ACC112 (cell line): ENCODE measurements around the gene UNC93B1.

ENCODE experiments used
- H2AFZ ChIP-seq: fragments of 200-600 bp; sonication (generic); one replicate; pipeline ENCODE4 v1.6.0; 2017; ENCODE audit warnings: antibody characterized with exemption, low read length; ENCODE audit not compliant: unreplicated experiment
- H3K27ac ChIP-seq: fragments of 200-600 bp; sonication (generic); 2 replicates; pipeline ENCODE4 v1.5.1; 2014; ENCODE audit warnings: low read depth, mild to moderate bottlenecking, antibody characterized with exemption, low read length, moderate library complexity
- H3K27me3 ChIP-seq: fragments of 200-600 bp; sonication (generic); 2 replicates; pipeline ENCODE4 v1.6.1; 2014; ENCODE audit warnings: mild to moderate bottlenecking, antibody characterized with exemption, low read length, moderate library complexity, mixed read lengths; ENCODE audit not compliant: insufficient read depth
- H3K36me3 ChIP-seq: fragments of 200-600 bp; sonication (generic); 2 replicates; pipeline ENCODE4 v1.6.1; 2016; ENCODE audit warnings: mild to moderate bottlenecking, antibody characterized with exemption, low read length, moderate library complexity, mixed read lengths; ENCODE audit not compliant: insufficient read depth
- H3K4me1 ChIP-seq: fragments of 200-600 bp; sonication (generic); one replicate; pipeline ENCODE4 v1.6.1; 2016; ENCODE audit warnings: low read length, mixed read lengths; ENCODE audit not compliant: insufficient read depth, unreplicated experiment, control insufficient read depth
- H3K4me3 ChIP-seq: fragments of 200-600 bp; sonication (generic); 2 replicates; pipeline ENCODE4 v1.5.1; 2014; ENCODE audit warnings: mild to moderate bottlenecking, low read depth, low read length
- H3K79me2 ChIP-seq: fragments of 200-600 bp; sonication (generic); one replicate; pipeline ENCODE4 v1.6.0; 2016; ENCODE audit warnings: low read length; ENCODE audit not compliant: control insufficient read depth, unreplicated experiment, insufficient read depth

UNC93B1 gene

DNA sequence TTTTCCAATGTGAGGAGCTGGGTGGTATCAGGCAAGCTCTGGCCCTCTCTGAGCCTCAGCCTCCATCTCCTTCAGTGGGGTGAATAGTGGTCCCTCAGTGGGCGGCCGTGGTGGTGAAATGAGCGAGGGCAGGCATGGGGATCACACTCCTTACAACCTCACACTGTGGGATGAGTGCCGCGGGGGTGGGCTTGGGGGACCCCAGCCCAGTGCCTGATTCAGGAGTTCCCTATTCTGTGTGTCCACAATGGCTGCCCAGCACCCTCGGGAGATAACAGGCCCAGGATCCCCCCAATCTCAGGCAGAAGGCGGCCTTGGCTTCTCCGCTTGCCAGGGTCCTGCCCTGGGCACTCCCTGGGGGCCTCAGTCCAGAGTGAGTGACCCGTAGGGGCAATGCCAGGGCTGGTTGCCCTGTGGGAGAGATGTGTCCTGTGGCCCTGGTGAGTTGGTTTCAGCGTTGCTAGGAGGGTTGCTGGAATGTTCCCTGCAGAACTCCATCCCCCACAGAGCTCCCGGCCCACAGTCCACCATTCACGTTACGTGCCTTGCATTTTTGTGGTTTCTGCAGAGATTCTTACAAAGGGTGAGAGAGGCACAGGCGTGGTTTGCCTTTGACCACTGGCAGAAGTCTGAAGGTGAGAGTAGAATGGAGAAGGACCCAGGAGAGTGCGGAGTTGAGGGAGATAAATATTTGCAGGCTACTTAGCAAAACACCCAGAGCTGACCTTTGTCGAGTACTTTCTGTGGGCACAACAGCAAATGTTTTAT, 9.1 kb upstream of the UNC93B1 start:
- peak overlapping the region; percentile 93 for H3K27ac ChIP-seq
- no peaks in the 10 kb centered on the region for H3K36me3 ChIP-seq
- H2AFZ ChIP-seq, result no peak overlapping the region
- H3K79me2 ChIP-seq, result peaks cover 25% of the 10 kb centered on the region
- H3K27me3 ChIP-seq, result no peaks in the 10 kb centered on the region
- H3K4me3 ChIP-seq, result peak overlapping the region; percentile 22
- H3K4me1 ChIP-seq, result peaks cover 67% of the 10 kb centered on the region

DNA sequence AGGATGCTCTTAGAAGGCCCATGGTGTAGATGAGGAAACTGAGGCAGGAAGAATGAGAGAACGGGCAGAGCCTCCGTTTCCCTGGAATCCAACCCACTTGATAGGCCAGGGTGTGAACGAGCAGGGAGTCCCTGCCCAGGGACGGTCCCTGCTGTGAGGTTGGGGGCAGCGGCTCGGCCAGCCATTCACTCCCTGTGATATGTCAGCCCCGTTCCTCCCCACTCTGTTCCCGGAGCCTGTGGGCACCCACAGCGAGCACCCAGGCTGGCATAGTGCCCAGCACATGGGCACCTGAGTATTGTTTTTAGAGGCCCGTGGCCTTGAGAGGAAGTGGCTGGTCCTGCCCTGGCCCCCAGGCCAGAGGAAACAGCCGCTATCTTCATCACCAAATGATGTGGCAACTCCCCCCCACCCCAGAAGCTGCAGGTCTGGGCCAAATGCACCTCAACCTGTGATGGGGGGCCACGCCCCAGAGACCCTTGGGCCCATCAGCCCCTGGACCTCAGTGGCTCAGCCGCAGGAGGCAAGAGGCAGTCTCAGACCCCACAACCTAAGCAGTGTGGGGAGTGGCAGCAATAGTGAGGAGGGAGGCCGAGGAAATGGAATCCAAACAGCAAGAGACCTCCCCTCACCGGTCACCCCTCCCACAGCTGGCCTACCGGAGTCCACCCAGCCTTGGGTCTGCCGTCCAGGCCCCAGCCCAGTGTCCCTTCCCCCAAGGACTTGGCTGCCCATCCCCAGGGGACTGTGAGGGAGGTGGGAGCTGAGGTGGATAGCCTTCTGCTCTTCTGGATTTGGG, 8.3 kb upstream of the UNC93B1 start:
- H3K4me1 ChIP-seq, result peaks cover 64% of the 10 kb centered on the region
- H3K79me2 ChIP-seq, result peaks cover 25% of the 10 kb centered on the region
- H3K4me3 ChIP-seq, result no peak overlapping the region
- no peak overlapping the region for H2AFZ ChIP-seq
- H3K36me3 ChIP-seq, result no peaks in the 10 kb centered on the region
- peak overlapping the region; percentile 93 for H3K27ac ChIP-seq
- H3K27me3 ChIP-seq, result no peaks in the 10 kb centered on the region

DNA sequence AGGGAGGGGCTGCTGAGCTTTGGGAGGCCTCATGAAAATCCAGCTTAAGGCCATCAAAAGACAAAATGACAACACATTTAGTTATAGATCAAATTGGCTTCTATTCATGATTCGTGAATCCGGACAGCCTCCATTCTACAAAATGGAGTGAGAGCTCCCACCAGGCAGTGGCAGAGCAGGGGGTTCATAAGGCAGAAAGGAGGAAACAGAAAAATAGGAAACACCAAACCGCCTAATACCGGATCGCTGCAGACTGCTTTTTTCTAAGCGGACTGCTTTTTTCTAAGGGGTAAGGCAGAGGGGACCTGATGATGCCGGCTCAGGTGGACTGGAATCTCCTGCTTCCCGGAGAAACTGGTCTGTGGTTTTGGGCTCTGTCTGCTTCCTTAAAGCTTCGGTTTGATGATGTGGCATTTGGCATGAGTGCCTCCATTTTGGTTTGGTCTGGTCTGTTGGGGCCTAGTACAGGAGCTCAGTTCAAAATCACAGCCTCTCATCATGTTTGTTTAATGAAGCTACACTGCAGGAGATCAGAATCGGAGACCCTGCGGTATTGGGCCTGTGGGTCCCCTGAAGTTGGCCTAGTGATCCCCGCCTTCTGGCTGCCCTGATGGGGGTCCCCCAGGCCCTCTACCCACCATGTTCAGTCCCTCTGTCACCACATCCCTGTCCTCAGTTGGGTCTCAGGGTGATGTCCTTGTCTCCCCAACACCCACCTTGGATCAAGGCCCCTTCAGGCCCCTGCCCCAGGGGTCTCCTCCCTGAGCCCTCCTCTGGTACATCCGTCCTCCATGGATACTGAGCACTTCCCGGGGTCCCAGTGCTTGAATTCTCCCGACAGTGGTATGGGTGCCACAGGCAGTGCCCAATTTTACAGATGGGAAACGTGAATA, 7.4 kb upstream of the UNC93B1 start:
- Histone ChIP-seq H3K4me1 (peaks cover 54% of the 10 kb centered on the region), H2AFZ (no peak overlapping the region), H3K27ac (peak overlapping the region; percentile 93), H3K27me3 (no peaks in the 10 kb centered on the region), H3K79me2 (peaks cover 25% of the 10 kb centered on the region), H3K4me3 (peak overlapping the region; percentile 78), H3K36me3 (no peaks in the 10 kb centered on the region)

DNA sequence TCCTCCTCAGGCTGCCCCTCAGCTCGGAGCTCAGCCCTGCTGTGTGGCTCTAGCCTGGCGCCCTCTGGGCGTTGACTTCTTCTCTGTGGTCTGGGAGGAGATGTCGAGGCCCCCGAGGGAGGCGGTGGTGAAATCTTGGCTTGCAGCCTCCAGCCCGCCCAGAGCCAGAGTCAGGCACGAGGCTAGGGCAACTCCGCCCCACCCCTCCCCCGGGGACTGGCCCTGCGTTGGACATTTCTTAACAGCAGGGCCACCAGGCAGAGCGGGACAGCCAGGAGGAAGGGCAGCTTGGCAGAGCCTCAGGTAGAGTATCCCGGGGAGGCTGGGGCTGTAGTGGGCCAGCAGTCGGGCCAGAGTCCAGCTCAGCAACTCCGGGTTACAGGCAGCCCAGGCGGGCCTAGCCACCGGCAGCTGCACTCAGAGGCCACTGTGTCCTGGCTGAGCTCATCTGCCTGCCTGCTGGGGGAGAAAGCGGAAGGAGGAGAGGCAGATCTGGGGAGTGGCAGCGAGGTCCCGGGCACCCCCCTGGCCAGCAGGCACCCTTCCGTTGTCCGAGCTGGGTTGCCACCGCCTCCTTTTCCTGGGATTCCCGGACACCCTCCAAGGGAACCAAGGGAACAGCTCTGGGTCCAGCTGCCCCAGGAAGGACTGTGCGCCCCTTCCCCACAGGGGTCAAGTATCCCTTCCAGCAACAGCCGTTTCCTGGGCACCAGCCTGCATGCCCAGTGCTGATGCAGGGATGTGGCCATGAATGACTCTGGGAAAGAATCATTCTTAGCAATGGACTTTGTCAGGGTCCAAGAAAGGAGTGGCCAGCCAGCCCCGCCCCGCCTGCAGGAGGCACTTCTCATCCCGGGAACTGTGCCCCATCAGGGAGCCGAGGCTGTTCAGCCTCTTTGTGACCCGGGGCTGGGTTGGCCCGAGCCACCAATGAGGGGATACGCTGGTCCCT, 6.5 kb upstream of the UNC93B1 start, which contains the start of gene ALDH3B1:
TSS of gene ALDH3B1 (plus strand) at position 238 of the 952 bp plus-strand sequence. CDS start 4,971 bp downstream, outside the sequence.
- no peaks in the 10 kb centered on the region for H3K36me3 ChIP-seq
- H3K27ac ChIP-seq, result peak within 1 kb of the TSS; percentile 93
- H3K4me3 ChIP-seq, result peak within 1 kb of the TSS; percentile 78
- H3K27me3 ChIP-seq, result no peaks in the 10 kb centered on the region
- H2AFZ ChIP-seq, result no peak within 1 kb of the TSS
- peaks cover 25% of the 10 kb centered on the region for H3K79me2 ChIP-seq
- peaks cover 54% of the 10 kb centered on the region for H3K4me1 ChIP-seq

DNA sequence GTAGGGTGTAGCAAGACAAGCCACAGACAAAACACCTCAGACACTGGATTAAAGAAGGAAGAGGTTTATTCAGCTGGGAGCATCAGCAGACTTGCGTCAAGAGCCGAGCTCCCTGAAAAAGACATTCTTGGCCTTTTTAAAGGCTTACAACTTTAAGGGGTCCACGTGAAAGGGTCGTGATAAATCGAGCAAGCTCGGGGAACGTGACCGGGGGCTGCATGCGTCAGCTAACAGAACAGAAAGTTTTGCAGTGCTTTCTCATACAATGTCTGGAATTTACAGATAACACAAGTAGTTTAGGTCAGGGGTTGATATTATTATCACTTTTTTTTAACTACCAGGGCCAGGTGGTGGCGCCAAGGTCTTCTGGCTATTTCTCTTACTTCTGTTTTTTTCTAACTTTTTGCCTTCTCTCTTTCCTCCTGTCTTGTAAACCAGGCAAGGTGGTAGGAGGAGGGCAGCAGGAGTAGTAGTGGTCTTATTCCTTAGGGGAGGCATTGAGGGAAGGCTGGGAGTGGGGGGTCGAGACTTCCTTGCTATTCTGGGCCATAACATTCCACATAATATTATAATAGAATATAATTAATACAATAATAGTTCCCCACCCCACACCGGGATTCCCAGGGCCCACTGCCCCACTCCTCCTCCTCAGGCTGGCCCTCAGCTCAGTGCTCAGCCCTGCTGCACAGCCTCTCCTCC, 5.6 kb upstream of the UNC93B1 start:
- H3K4me3 ChIP-seq, result peak overlapping the region; percentile 78

DNA sequence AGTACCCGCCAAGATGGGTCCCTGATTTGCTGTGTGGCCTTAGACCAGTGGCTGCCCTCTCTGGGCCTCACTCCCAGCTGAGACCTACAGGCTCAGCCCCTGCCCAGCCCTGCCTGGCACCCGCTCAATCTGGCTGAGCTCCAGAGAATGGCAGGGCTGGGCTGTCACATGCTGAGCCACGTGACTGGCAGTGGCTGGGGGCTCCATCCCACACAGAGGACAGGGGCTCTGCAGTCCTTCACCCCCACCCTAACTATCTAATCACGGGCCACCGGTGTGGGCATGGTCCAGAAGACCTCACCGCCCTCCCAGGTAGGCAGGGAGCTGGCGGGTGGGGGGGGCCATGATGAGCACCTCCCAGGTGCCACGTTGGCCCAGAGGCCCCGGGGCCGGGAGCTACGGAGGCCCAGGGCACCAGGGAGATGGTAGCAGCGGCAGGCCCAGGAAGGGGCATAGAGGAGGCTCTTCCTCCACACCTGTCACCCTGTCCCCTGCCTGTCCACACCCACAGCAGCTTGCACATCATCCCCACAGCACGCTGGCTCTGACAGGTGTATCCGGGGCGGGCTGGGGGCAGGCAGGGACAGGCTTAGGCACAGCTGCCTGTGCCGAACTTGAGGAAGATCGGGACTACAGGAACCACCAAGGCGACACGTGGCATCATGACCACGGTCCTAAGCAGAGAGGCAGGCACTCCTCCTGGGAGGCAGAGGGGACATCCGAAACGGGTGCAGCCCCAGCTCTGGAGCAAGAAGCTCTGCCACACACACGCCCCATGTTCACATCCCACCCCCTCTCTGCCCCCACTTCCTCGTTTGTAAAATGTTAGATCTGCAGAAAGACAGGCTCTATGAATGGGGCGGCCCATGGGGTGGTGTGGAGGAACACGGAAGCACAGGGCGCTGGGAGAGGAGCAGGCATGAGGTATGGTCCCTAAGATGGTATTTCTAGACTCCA, 4.8 kb upstream of the UNC93B1 start:
- Histone ChIP-seq H3K4me3 (no peak overlapping the region), H3K36me3 (no peaks in the 10 kb centered on the region), H3K79me2 (peaks cover 20% of the 10 kb centered on the region), H3K27me3 (no peaks in the 10 kb centered on the region), H2AFZ (no peak overlapping the region), H3K4me1 (peaks cover 40% of the 10 kb centered on the region), H3K27ac (peak overlapping the region; percentile 93)

More for the DNA sequence above, 5.6 kb upstream of the UNC93B1 start:
- no peaks in the 10 kb centered on the region for H3K36me3 ChIP-seq
- H3K79me2 ChIP-seq, result peaks cover 25% of the 10 kb centered on the region
- peak overlapping the region; percentile 93 for H3K27ac ChIP-seq
- H2AFZ ChIP-seq, result no peak overlapping the region
- H3K4me1 ChIP-seq, result peaks cover 47% of the 10 kb centered on the region
- H3K27me3 ChIP-seq, result no peaks in the 10 kb centered on the region

DNA sequence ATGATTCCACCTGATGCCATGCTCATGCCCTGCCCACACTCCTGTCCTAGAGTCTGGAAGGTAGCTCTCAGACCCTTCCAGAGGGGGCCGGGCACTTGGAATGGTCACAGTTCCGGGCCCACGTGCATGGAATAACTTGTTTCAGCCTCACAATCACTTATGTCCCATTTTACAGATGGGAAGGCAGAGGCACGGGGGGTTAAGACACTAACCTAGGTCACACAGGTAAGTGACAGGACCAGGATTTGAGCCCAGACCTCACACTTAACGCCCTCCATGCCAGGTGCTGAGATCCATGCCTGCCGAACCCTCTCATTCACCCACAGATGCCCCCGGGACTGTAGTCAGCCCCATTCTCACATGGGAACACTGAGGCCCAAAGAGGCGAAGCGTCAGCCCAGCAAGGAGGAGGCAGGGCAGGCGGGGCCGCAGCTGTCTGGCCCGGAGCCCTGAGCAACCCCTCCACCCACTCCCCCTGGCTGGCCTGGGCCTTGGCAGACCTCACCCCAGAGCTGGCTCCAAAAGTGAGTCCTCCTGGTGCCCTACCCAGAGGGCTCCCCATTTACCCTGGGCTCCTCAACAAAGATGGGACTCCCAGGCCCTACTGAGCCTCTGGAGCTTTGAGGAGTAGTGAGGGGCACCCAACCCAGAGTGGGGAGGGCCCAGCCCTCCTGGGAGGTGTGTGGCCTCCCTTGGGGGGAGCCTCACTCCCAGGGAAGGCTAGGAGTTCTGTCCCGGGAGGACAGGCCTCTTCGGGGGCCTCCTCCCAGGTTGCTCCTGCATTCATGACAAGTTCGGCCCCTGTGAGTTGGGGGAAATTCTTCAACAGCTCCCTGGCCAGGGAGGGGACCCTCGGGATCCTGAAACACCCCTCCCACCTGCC, 3.8 kb upstream of the UNC93B1 start:
- no peak overlapping the region for H2AFZ ChIP-seq
- H3K36me3 ChIP-seq, result no peaks in the 10 kb centered on the region
- H3K4me3 ChIP-seq, result no peak overlapping the region
- H3K27me3 ChIP-seq, result no peaks in the 10 kb centered on the region
- H3K27ac ChIP-seq, result no peak overlapping the region
- H3K79me2 ChIP-seq, result peaks cover 18% of the 10 kb centered on the region
- peaks cover 32% of the 10 kb centered on the region for H3K4me1 ChIP-seq

DNA sequence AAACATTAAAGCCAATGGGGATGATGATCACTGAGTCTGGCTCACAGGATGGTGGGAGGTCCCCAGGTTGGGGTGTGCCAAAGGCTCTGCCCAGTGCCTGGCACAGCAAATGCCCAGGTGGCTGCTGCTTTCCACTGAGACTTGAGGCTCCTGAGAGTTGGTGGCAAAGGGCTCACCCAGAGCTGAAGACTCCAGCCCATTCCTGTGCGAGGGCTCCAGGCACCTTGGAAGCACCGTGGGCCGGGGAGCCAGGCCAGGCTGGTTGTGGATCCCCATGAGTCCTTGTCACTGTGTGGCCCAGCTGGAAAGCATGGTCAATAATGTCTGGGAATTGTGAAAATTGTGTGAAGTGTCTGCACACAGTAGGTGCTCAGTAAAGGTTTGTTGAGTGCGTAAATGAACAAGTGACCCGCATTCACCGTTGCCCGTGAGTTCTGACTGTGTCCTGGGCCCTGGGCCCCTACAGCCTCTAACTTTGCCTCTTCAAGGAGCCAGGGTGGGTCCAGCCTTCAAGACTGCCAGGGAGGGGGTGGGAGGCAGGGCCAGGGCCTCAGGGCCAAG, 2.8 kb upstream of the UNC93B1 start:
- Histone ChIP-seq H2AFZ (no peak overlapping the region), H3K4me3 (no peak overlapping the region), H3K27ac (no peak overlapping the region), H3K27me3 (no peaks in the 10 kb centered on the region), H3K79me2 (peaks cover 7% of the 10 kb centered on the region), H3K4me1 (peaks cover 22% of the 10 kb centered on the region), H3K36me3 (no peaks in the 10 kb centered on the region)
